Neural cell (in vitro differentiated cells): ENCODE results near the gene CMYA5. TPM values are rescaled to one million over a fixed set of nuclear protein-coding genes. Genes with fewer than 3 reads are reported as not detected.

Source experiments
- H2AFZ ChIP-seq: fragments of 200-600, 300-800 bp; sonication (generic), shearing (Covaris generic); 2 replicates; pipeline ENCODE4 v1.6.0; 2014; ENCODE audit warnings: low read depth, mild to moderate bottlenecking, antibody characterized with exemption, low read length, moderate library complexity
- H3F3A ChIP-seq: fragments of 200-600 bp; shearing (Covaris generic); 2 replicates; pipeline ENCODE4 v1.6.1; 2016; ENCODE audit warnings: mild to moderate bottlenecking, moderate library complexity, mixed read lengths, antibody characterized with exemption, low read length; ENCODE audit not compliant: insufficient read depth, poor library complexity, severe bottlenecking
- H3K27ac ChIP-seq: fragments of 200-600, 300-800 bp; sonication (generic), shearing (Covaris generic); 2 replicates; pipeline ENCODE4 v1.5.1; 2014; ENCODE audit warnings: mild to moderate bottlenecking, low read length, moderate library complexity
- H3K27me3 ChIP-seq: fragments of 300-800, 200-600 bp; sonication (generic), shearing (Covaris generic); 2 replicates; pipeline ENCODE4 v1.6.0; 2014; ENCODE audit warnings: mild to moderate bottlenecking, low read depth, low read length, moderate library complexity; ENCODE audit not compliant: insufficient read depth
- H3K36me3 ChIP-seq: fragments of 300-800, 200-600 bp; sonication (generic), shearing (Covaris generic); 2 replicates; pipeline ENCODE4 v1.5.1; 2014; ENCODE audit warnings: mild to moderate bottlenecking, antibody characterized with exemption, low read length, moderate library complexity; ENCODE audit not compliant: insufficient read depth
- H3K4me2 ChIP-seq: fragments of 300-800, 200-600 bp; sonication (generic), shearing (Covaris generic); 2 replicates; pipeline ENCODE4 v1.6.0; 2014; ENCODE audit warnings: mild to moderate bottlenecking, low read length
- H3K4me3 ChIP-seq: fragments of 300-800, 200-600 bp; sonication (generic), shearing (Covaris generic); 2 replicates; pipeline ENCODE4 v1.5.1; 2014; ENCODE audit warnings: mild to moderate bottlenecking, low read length, moderate library complexity
- H3K79me2 ChIP-seq: fragments of 200-600 bp; shearing (Covaris generic); replicated peaks from 2 replicates; pipeline ENCODE4 v1.6.0; 2014; ENCODE audit warnings: mild to moderate bottlenecking, low read length, moderate library complexity; ENCODE audit not compliant: insufficient read depth
- H3K9ac ChIP-seq: fragments of 300-800, 200-600 bp; sonication (generic), shearing (Covaris generic); 2 replicates; pipeline ENCODE4 v1.6.1; 2016; ENCODE audit warnings: mild to moderate bottlenecking, low read length, mixed read lengths
- H3K9me2 ChIP-seq: fragments of 200-600 bp; shearing (Covaris generic); 2 replicates; pipeline ENCODE4 v1.6.1; 2016; ENCODE audit warnings: mild to moderate bottlenecking, low read length, mixed read lengths; ENCODE audit not compliant: insufficient read depth
- H3K9me3 ChIP-seq: fragments of 200-600, 300-800 bp; sonication (generic), shearing (Covaris generic); 2 replicates; pipeline ENCODE4 v1.6.1; 2016; ENCODE audit warnings: mild to moderate bottlenecking, mixed run types, low read length, moderate library complexity, mixed read lengths
- H4K20me1 ChIP-seq: fragments of 200-600 bp; shearing (Covaris generic); 2 replicates; pipeline ENCODE4 v1.6.1; 2016; ENCODE audit warnings: mild to moderate bottlenecking, mixed run types; ENCODE audit not compliant: insufficient read depth
- CTCF ChIP-seq: fragments of 450-650 bp; IDR thresholded peaks from 2 replicates; pipeline ENCODE4 v1.5.1; 2014; ENCODE audit warnings: antibody characterized with exemption, mild to moderate bottlenecking, moderate library complexity; ENCODE audit not compliant: poor library complexity, severe bottlenecking
- EP300 ChIP-seq: fragments of 450-650 bp; conservative IDR thresholded peaks from 2 replicates; pipeline ENCODE4 v1.6.1; 2014; ENCODE audit warnings: antibody characterized with exemption, mild to moderate bottlenecking, moderate library complexity; ENCODE audit not compliant: poor library complexity, severe bottlenecking
- EZH2 ChIP-seq: fragments of 200-600, 300-800 bp; shearing (Covaris generic), sonication (generic); IDR thresholded peaks from 2 replicates; pipeline ENCODE4 v1.6.1; 2014; ENCODE audit warnings: antibody characterized with exemption, low read length, borderline replicate concordance, mild to moderate bottlenecking; ENCODE audit not compliant: insufficient read depth, poor library complexity, severe bottlenecking
- MXI1 ChIP-seq: fragments of 450-650 bp; conservative IDR thresholded peaks from 2 replicates; pipeline ENCODE4 v1.6.1; 2014; ENCODE audit warnings: antibody characterized with exemption, mild to moderate bottlenecking; ENCODE audit not compliant: poor library complexity, severe bottlenecking
- POLR2AphosphoS5 ChIP-seq: IDR thresholded peaks from 2 replicates; pipeline ENCODE4 v1.6.1; 2012
- RAD21 ChIP-seq: fragments of 450-650 bp; conservative IDR thresholded peaks from 2 replicates; pipeline ENCODE4 v1.6.1; 2014; ENCODE audit warnings: antibody characterized with exemption, mild to moderate bottlenecking, moderate library complexity
- REST ChIP-seq: IDR thresholded peaks from 2 replicates; pipeline ENCODE4 v1.6.1; 2012; ENCODE audit warnings: borderline replicate concordance
- SMC3 ChIP-seq: fragments of 450-650 bp; conservative IDR thresholded peaks from 2 replicates; pipeline ENCODE4 v1.6.1; 2014; ENCODE audit warnings: antibody characterized with exemption, mild to moderate bottlenecking, moderate library complexity; ENCODE audit not compliant: poor library complexity
- TAF1 ChIP-seq: IDR thresholded peaks from 2 replicates; pipeline ENCODE4 v1.6.1; 2012; ENCODE audit warnings: low read depth
- polyA plus RNA-seq: library from polyadenylated mRNA; depleted of rRNA; stranded (reverse); fragments of >200 nt; gene quantifications from 2 replicates; pipeline ENCODE4 v1.2.3, GENCODE V29; 2014

CMYA5 gene
- polyA plus RNA-seq, 1 donor from 2014 or later = 0.30 TPM

DNA sequence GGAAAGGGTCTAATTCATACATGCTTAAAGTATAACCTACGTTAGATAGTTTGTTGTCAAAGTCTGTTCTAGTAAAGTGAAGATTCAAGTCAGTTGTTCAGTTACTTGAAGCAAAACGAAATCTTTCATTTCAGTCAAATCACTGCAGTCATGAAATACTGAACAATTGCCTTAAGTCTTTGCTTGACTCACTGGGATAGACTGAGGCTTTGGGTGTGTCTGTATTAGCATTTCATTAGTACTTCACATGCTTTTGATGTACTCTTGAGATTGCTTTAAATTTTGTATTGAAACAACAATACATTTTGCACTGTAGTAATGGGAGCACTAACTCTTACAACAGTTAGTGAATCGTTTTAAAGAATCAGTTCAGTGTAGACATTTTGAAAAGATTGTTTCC is 4.0 kb upstream of the CMYA5 start (continued):
- TF ChIP-seq SMC3 = no peak

DNA sequence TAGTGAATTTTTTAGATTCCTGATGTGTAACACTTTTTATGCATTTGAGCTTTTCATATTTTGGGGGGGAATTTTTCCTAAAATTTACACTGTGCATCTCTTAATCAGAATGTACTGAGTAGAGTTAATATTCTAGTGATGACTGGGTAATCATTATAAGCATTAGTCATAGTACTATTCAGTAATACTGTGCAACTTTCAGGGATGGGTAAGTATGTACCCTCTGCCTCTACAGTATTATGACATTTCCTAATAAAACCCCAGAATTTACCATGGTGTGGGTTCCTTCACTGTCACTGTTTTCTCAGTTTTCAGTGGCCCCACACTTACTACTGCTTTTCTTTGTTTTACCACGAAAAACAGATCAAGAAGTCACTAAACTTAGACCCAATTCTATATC is 2.8 kb upstream of the CMYA5 start:
- H3F3A ChIP-seq = no peaks in the 10 kb centered on the region
- peaks cover 6% of the 10 kb centered on the region for H3K27me3 ChIP-seq
- H4K20me1 ChIP-seq = no peaks in the 10 kb centered on the region
- no peaks in the 10 kb centered on the region for H3K36me3 ChIP-seq
- H3K9me3 ChIP-seq = no peaks in the 10 kb centered on the region
- H3K4me3 ChIP-seq = no peak overlapping the region
- no peaks in the 10 kb centered on the region for H3K79me2 ChIP-seq
- H3K9me2 ChIP-seq = no peaks in the 10 kb centered on the region
- H2AFZ ChIP-seq = no peak overlapping the region
- H3K27ac ChIP-seq = no peak overlapping the region
- H3K9ac ChIP-seq = no peak overlapping the region
- H3K4me2 ChIP-seq = no peak overlapping the region
- TF ChIP-seq EP300 = no peak
- TF ChIP-seq MXI1 = no peak
- TF ChIP-seq TAF1 = no peak
- no peak for TF ChIP-seq SMC3
- TF ChIP-seq CTCF = no peak
- TF ChIP-seq POLR2AphosphoS5 = no peak
- TF ChIP-seq REST = no peak
- no peak for TF ChIP-seq EZH2

DNA sequence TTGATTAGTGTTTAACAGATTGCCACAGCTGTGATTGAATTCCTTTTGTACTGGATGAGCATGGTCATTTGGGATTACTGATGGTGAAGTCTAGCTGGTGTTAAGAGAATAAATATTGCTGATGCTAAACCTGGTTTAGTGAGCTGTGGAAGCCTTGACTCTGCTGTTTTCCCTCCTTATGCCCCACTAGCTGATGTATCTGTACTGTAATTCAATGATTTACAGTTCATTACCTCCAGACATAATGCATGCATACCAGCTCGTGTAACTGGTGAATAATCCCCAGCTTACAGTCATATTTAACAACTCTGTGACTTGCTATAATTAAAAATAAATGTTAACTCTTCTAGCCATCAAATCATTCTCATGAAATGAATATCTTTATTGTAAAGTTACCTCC is 1.7 kb upstream of the CMYA5 start:
- H2AFZ ChIP-seq = no peak overlapping the region
- H3K36me3 ChIP-seq = no peaks in the 10 kb centered on the region
- H3K79me2 ChIP-seq = no peaks in the 10 kb centered on the region
- no peaks in the 10 kb centered on the region for H4K20me1 ChIP-seq
- H3K4me3 ChIP-seq = no peak overlapping the region
- no peaks in the 10 kb centered on the region for H3K9me3 ChIP-seq
- no peak overlapping the region for H3K4me2 ChIP-seq
- peaks cover 6% of the 10 kb centered on the region for H3K27me3 ChIP-seq
- no peak overlapping the region for H3K9ac ChIP-seq
- no peaks in the 10 kb centered on the region for H3F3A ChIP-seq
- H3K27ac ChIP-seq = no peak overlapping the region
- TF ChIP-seq POLR2AphosphoS5 (no peak), RAD21 (no peak), CTCF (no peak), EP300 (no peak), EZH2 (no peak), MXI1 (no peak), TAF1 (no peak), SMC3 (no peak), REST (no peak)
- H3K9me2 ChIP-seq = no peaks in the 10 kb centered on the region
